Measurements from ENCODE around the gene GABBR2. TPM values are rescaled to one million over a fixed set of nuclear protein-coding genes. Genes with fewer than 3 reads are reported as not detected.

The GABBR2 gene
- total RNA-seq, 1 donor from 2014 or later: 0.75 TPM

GRCh38 chr9:98563212-98563907 lies 145.4 kb downstream of the GABBR2 start:
- no peak overlapping the region for H3K4me3 ChIP-seq (ENCODE audit: low read depth, low read length)

GRCh38 chr9:98559561-98559960 lies 149.2 kb downstream of the GABBR2 start:
- TF ChIP-seq CTCF (conservative IDR thresholded peaks at IDR 0.05; ENCODE audit: low read depth, low read length): no peak

More at GRCh38 chr9:98563212-98563907, 145.4 kb downstream of the GABBR2 start:
- TF ChIP-seq CTCF (conservative IDR thresholded peaks at IDR 0.05; ENCODE audit: low read depth, low read length): no peak
- no peak for DNase-seq (ENCODE audit: low read depth)

DNA sequence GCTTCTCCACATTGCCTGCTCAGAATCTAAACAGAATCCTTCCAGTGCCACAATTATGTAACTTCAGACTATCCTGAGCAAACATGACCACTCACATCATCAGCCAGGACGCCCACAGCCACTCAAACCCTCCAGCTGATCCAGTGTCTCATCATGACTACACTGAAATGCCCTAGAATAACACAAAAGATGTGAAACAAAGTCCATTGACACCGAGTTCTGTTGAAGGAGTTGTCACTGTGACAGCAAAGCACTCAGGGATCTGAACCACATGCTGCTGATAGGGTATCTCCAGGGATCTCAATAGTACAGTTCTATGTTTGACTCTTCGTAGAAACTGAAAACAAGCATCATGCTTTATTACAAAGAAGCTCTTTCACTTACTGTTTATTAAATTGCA lies 150.2 kb downstream of the GABBR2 start:
- TF ChIP-seq CTCF (conservative IDR thresholded peaks at IDR 0.05; ENCODE audit: low read depth, low read length): no peak
- no peak for DNase-seq (ENCODE audit: low read depth)
- no peak overlapping the region for H3K4me3 ChIP-seq (ENCODE audit: low read depth, low read length)

More at GRCh38 chr9:98559561-98559960, 149.2 kb downstream of the GABBR2 start:
- H3K4me3 ChIP-seq (ENCODE audit: low read depth, low read length): no peak overlapping the region
- no peak for DNase-seq (ENCODE audit: low read depth)

DNA sequence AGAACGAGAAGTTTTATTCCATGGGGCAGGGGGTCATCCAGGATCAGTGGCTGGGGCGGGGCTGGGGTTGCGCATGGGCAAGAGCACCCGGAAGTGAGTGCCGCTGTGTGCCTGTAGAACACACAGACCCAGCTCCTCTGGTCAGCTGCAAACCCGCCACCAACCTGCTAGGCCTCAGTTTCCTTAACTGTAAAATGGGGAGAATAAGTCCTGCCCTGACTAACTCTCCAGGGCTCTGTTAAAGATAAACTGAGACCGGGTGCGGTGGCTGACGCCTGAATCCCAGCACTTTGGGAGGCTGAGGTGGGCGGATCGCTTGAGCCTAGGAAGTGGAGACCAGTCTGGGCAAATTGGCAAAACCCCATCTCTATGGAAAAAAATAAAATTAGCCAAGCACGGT lies 152.2 kb downstream of the GABBR2 start:
- no peak for TF ChIP-seq CTCF (conservative IDR thresholded peaks at IDR 0.05; ENCODE audit: low read depth, low read length)
- H3K4me3 ChIP-seq (ENCODE audit: low read depth, low read length): no peak overlapping the region
- DNase-seq (ENCODE audit: low read depth): no peak

DNA sequence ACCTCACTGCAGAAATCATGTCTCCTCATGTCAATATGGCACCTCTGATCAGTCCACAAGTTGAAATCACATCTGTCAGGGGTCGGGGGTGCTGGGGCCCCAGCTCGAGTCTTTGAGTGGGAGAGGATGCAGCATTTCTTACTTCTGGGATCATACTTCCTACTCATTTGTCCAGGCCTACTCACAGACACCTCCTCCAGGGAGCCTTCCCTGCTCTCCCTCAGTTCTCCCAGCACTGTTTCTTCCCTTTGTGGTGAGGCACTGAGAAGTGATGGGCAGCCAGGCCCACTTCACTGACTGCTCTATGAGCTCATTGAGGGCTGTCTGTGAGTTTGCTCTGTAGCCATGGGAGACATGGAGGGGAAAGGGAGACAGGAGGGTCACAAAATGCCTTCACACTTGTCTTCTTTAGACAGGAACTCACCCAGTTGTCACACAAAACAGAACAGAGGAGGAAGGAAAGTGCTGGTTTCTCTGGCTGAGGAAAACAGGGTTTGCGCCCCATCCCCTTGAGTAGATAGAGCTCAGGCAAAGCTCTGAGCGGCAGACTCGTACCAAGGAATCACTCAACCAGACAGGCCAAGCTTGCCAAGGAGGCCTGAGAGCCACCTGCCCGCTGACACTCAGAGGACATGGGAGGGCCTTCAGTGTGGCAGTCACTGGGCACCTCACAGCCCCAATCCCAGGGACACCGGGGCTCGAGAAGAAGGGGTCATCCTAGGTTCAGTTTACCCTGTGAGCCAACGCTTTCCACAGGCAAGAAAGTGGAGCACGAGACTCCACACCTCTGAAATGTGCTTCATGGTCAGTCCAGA lies 152.9 kb downstream of the GABBR2 start:
- H3K4me3 ChIP-seq (ENCODE audit: low read depth, low read length): no peak overlapping the region
- no peak for TF ChIP-seq CTCF (conservative IDR thresholded peaks at IDR 0.05; ENCODE audit: low read depth, low read length)
- no peak for DNase-seq (ENCODE audit: low read depth)

DNA sequence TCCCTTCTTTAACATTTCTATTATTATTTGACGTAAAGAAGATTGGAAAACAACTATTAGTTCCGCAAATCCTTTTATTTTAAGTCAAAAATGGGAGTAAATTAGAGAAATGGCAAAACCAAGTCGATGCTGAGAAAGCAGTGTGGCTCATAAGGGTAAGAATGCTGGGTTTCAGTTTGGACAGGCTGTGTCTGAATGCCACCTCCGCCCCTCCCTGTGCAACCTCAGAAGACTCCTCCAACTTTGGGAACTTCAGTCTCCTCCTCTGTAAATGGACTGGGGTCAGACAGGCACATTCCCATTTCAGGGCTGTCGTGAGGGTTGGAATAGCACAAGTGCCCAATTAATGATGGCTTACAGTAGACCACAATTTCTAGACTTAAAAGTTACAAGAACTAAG lies 154.0 kb downstream of the GABBR2 start:
- TF ChIP-seq CTCF (conservative IDR thresholded peaks at IDR 0.05; ENCODE audit: low read depth, low read length): no peak
- H3K4me3 ChIP-seq (ENCODE audit: low read depth, low read length): no peak overlapping the region
- no peak for DNase-seq (ENCODE audit: low read depth)
